Tibial artery (tissue), 4 donors: ENCODE data around the gene RELT.

Source experiments
- DNase-seq, 2 donors: peaks; one replicate each; pipeline ENCODE4 v3.0.0-alpha.2; 2019
- H3K27ac ChIP-seq, 2 donors: fragments of 200-600 bp; sonication (generic) in 1 of 2; 1 replicate in 1 of 2; 2 replicates in 1 of 2; pipeline ENCODE4 v1.5.1; 2018 to 2019; ENCODE audit warnings: mild to moderate bottlenecking in 1 of 2
- H3K27me3 ChIP-seq, 2 donors: fragments of 200-600 bp; sonication (generic) in 1 of 2; one replicate each; pipeline versions ENCODE4 v1.5.1 to v1.6.0; 2016 to 2019
- H3K36me3 ChIP-seq, 3 donors: fragments of 200-600 bp; sonication (generic) in 2 of 3; one replicate each; pipeline ENCODE4 v1.5.1; 2016 to 2019; ENCODE audit warnings: mild to moderate bottlenecking in 2 of 3
- H3K4me1 ChIP-seq, 4 donors: fragments of 200-600 bp; sonication (generic) in 2 of 4; 1 replicate in 3 of 4; 2 replicates in 1 of 4; pipeline ENCODE4 v1.5.1; 2016 to 2019
- H3K4me3 ChIP-seq, 2 donors: fragments of 200-600 bp; sonication (generic) in 1 of 2; 1 replicate in 1 of 2; 2 replicates in 1 of 2; pipeline ENCODE4 v1.5.1; 2018 to 2019; ENCODE audit warnings: mild to moderate bottlenecking in 2 of 2
- H3K9me3 ChIP-seq, 3 donors: fragments of 200-600 bp; sonication (generic) in 1 of 3; one replicate each; pipeline ENCODE4 v1.5.1; 2016 to 2019
- CTCF ChIP-seq, 2 experiments: fragments of 200-600 bp in 1 of 2; fragments of 450-650 bp in 1 of 2; IDR thresholded peaks; one replicate each; pipeline ENCODE4 v1.5.1; 2017 to 2019; ENCODE audit warnings: antibody characterized with exemption in 2 of 2, mild to moderate bottlenecking in 1 of 2, moderate library complexity in 1 of 2
- intact Hi-C: fragments of 100-400 bp; cut with DNase I; formaldehyde crosslinking; loops from one replicate; pipeline ENCODE4 v1.15.0; 2023; ENCODE audit warnings: low total_unique reads

The RELT gene

GRCh38 chr11:73380897-73381410, 4.8 kb downstream of the RELT start:
- intact Hi-C loops: no loop called here
- no peaks in the 10 kb centered on the region for H3K36me3 ChIP-seq
- H3K4me1 ChIP-seq: peaks cover 0 to 32% (median 16%) of the 10 kb centered on the region in 4 donors
- H3K9me3 ChIP-seq: no peaks in the 10 kb centered on the region
- no peaks in the 10 kb centered on the region for H3K27me3 ChIP-seq
- no peak for TF ChIP-seq CTCF (IDR thresholded peaks at IDR 0.05)
- no peak overlapping the region for H3K27ac ChIP-seq
- DNase-seq: no peak
- H3K4me3 ChIP-seq: no peak overlapping the region

- intact Hi-C loops: no loop called here
- H3K4me3 ChIP-seq: no peak overlapping the region
- no peak overlapping the region for H3K27ac ChIP-seq
- H3K4me1 ChIP-seq: peaks cover 0 to 31% (median 13%) of the 10 kb centered on the region in 4 donors
- H3K36me3 ChIP-seq: no peaks in the 10 kb centered on the region
- TF ChIP-seq CTCF (IDR thresholded peaks at IDR 0.05): no peak
- no peaks in the 10 kb centered on the region for H3K9me3 ChIP-seq
- no peaks in the 10 kb centered on the region for H3K27me3 ChIP-seq
- no peak for DNase-seq
Observed at GRCh38 chr11:73381589-73381988, 5.4 kb downstream of the RELT start.

- H3K4me3 ChIP-seq: no peak overlapping the region
- no peak for TF ChIP-seq CTCF (IDR thresholded peaks at IDR 0.05)
- intact Hi-C loops: no loop called here
Observed at GRCh38 chr11:73382183-73382582, 6.0 kb downstream of the RELT start.

GRCh38 chr11:73382747-73383146, 6.5 kb downstream of the RELT start:
- Histone ChIP-seq H3K36me3 (no peaks in the 10 kb centered on the region), H3K9me3 (no peaks in the 10 kb centered on the region), H3K4me3 (no peak overlapping the region), H3K27me3 (no peaks in the 10 kb centered on the region), H3K27ac (no peak overlapping the region), H3K4me1 (peaks cover 0 to 20% (median 6%) of the 10 kb centered on the region in 4 donors)
- TF ChIP-seq CTCF (IDR thresholded peaks at IDR 0.05): no peak
- DNase-seq: no peak
- intact Hi-C loops: no loop called here

More at GRCh38 chr11:73382183-73382582, 6.0 kb downstream of the RELT start:
- peaks cover 0 to 25% (median 8%) of the 10 kb centered on the region in 4 donors for H3K4me1 ChIP-seq
- no peak overlapping the region for H3K27ac ChIP-seq
- no peaks in the 10 kb centered on the region for H3K27me3 ChIP-seq
- H3K9me3 ChIP-seq: no peaks in the 10 kb centered on the region
- H3K36me3 ChIP-seq: no peaks in the 10 kb centered on the region
- DNase-seq: no peak

DNA sequence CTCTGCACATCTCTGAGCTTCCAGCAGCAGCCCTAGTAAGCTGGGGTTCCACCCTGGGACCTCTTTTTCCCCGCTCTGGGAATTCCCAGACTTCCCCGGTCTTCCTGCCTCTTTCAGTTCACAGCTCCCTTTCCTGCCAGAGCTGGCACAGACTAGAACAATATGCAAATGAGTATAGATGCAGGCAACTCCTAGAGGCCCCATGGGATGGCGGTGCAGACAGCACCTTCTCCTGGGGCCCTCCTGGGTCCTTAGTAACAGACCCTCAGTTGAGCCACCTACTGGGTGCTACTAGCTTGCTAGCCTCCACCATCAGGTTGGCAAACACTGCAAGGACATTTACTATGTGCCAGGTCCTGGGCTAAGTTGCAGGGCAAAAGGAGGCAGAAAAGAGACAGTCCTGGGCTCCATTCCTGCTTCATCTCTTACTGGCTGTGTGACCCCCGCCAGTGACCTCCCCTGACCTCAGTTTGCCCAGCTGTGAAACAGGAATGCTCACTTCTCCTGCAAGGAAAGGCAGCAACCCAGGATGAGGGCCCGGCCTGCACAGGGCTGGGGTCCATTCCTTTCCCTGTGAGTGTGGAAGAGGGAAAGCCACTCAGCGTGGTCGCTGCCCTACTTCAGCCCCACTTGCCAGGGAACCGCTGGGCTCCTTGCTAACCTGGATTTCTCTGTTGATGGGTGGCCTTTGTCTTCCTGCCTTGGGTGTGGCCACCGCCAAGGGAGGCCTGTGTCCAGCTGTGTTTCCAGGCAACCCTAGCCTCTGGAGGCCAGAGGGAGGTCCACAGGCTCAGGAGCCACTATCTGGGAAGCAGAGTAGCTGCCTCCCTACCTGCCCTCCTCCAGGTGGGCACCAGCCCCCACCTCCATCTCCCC, 7.3 kb downstream of the RELT start:
- no peak for TF ChIP-seq CTCF (IDR thresholded peaks at IDR 0.05)
- Histone ChIP-seq H3K27me3 (no peaks in the 10 kb centered on the region), H3K9me3 (no peaks in the 10 kb centered on the region), H3K36me3 (no peaks in the 10 kb centered on the region), H3K4me3 (no peak overlapping the region), H3K4me1 (peaks cover 0 to 20% (median 6%) of the 10 kb centered on the region in 4 donors), H3K27ac (no peak overlapping the region)
- intact Hi-C loops: no loop called here
- DNase-seq: no peak
